GM21390 (cell line): ENCODE data around the gene USP31.
"Not testable (repeated sequence)": the region's sequence is repeated elsewhere in the genome, so short reads cannot be mapped to it uniquely, and the experiment has no call there.

Experiments
- ATAC-seq: cut with Tn5 transposase; IDR thresholded peaks from one replicate; pipeline ENCODE4 v1.9.1; 2021; ENCODE audit not compliant: unreplicated experiment

Gene USP31

GRCh38 chr16:23104032-23104955, 45.0 kb downstream of the USP31 start:
- ATAC-seq, result no peak

- ATAC-seq, result no peak
These were observed 45.6 kb downstream of the USP31 start for GRCh38 chr16:23103603-23104002.

DNA sequence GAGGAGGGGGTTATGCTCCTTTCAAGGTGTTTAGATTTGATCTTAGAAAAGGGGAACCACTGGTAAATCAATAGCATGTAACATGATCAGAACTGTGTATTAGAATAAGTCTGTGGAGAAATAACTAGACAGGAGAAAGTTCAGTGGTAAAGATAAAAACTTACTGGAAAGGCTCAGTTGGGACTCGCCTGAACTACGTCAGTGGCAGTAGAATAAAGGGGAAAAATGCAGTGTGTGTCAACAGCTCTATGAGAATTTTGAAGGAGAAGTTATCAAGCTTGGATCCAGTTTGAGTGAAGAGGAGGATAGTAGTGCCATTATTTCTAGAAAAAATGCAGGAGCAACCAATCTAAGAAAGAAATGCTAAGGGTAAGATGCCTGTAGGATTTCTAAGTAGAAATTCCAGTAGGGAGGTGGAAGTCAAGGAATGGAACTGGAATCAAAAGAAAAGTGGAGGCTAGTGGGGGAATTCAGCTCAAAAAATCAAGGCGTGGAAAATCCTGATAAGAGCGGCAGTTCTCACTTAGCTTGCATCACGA, 48.2 kb downstream of the USP31 start:
- no peak for ATAC-seq

GRCh38 chr16:23096450-23096849, 52.8 kb downstream of the USP31 start:
- ATAC-seq, result not testable (repeated sequence)

DNA sequence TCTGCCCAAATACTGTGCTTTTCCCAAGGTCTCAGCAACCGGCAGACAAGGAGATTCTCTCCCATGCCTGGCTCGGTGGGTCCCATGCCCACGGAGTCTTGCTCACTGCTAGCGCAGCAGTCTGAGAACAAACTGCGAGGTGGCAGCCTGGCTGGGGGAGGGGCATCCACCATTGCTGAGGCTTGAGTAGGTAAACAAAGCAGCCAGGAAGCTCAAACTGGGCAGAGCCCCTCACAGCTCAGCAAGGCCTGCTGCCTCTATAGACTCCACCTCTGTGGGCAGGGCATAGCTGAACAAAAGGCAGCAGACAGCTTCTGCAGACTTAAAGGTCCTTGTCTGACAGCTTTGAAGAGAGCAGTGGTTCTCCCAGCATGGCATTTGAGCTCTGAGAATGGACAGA, 55.1 kb downstream of the USP31 start:
- ATAC-seq, result not testable (repeated sequence)

- no peak for ATAC-seq
These were observed 56.5 kb downstream of the USP31 start for GRCh38 chr16:23092801-23093117.

- no peak for ATAC-seq
These were observed 57.0 kb downstream of the USP31 start for GRCh38 chr16:23092072-23092800.

DNA sequence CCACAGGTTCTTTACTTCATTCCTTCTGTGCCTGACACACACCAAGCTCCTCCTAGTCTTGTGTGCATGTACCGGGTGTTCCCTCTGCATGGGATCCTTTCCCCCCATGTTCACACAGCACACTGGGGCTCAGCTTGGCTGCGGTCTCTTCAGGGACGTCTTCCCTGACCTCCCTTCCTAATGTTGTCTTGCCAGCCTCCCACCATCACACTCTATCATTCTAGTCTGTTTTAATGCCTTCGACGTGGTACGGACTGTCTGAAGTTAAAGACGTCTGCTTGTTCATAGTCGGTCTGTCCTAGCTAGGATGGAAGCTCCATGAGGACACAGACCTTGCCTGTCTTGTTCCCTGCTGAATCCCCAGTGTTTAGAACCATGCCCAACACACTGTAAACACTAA, 60.1 kb downstream of the USP31 start:
- ATAC-seq, result no peak

DNA sequence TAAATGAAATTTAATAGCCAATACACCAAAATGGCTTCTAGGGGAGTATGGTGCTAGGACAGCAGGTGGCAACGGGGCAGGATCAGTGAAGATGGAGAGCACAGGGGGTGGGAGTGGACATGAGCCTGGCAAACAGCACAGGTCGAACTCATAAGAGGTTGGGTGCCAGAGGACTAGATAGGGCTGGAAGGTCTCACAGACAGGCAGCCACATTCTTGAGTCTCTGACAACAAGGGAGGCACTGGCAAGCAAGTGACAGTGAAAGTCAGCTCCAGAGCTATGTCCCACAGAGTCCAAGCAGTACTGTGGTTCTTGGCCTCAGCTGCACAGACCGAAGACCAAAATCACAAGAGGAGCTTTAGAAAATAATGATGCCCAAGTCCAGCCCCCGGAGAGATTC, 61.2 kb downstream of the USP31 start:
- ATAC-seq, result no peak

GRCh38 chr16:23085949-23086348, 63.3 kb downstream of the USP31 start:
- ATAC-seq, result no peak

- no peak for ATAC-seq
These were observed 67.0 kb downstream of the USP31 start for GRCh38 chr16:23082161-23082788.

- no peak for ATAC-seq
These were observed 67.6 kb downstream of the USP31 start for GRCh38 chr16:23081675-23082119.

GRCh38 chr16:23080747-23081146, 68.5 kb downstream of the USP31 start:
- ATAC-seq, result no peak

DNA sequence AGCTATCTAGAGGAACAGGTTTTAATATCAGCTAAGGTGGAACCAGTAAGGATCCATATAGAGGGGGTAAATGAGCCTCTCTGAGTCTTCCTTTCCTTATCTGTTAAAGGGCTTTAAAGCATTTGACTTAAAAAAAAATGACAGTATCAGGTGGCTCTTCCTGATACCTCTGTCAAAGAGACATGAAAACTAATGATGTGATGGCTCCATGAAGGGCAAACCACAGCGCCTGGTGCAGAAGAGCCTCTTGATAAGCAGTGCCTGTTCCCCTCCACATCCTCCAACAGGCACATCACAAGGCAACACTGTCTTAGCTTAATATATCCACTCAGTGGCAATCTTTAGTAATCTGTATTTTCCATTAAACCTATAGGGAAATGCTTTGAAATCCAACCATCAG, 68.9 kb downstream of the USP31 start:
- no peak for ATAC-seq

- ATAC-seq, result no peak
These were observed 69.5 kb downstream of the USP31 start for GRCh38 chr16:23079675-23080301.

DNA sequence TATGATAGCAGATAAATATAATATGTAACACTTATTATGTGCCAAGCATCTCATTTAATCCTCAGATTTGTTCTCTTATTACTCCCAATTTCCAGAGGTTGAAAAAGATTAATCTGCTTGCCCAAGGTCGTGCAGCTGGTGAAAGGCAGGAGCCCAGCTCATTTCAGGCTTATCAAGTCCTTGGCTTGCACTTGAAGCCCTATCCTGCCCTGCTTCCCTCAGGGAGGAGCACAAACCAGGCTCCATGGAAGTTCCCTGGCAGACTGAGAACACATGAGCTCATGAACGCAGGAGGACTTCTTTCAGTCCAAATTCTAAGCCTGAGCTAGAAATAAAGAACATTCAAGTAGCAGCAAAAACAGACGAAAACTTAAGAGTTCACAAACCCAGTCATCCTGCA, 74.8 kb downstream of the USP31 start:
- no peak for ATAC-seq

DNA sequence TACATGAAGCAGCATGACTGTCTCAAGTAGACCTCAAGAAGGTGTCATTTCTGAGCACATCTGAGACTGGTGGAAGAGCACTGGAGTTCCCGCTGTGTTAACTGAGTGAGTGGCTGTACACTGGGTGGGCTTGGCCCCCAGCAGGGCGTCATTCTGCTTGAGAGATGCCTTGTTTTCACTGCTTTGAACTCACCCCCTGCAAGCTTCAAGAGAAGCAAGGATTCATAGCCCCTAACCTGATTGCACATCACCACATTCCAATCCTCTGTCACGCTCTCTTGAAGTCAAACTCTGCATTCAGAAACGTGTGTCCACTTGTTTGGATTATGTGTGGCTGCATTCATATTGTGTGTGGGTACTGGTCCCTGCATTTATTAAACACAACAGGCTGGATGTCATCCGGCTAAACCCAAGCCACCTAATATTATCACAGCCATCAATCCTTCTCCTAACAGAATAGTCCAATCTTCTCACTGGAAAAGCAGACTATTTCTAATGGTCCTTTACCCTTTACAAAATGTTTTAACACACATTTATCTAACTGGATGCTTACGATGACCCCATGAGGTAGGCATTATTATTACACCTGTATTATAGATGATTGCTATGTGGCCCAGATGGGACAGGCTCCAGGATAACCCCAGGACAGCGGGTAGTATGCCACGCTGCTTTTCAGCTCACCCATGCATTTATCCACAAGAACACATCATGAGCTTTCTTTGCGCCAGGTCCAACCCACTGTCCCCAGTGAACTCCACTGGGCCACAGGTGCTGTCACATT, 76.3 kb downstream of the USP31 start:
- ATAC-seq, result no peak

GRCh38 chr16:23072084-23072599, 77.1 kb downstream of the USP31 start:
- ATAC-seq, result no peak

DNA sequence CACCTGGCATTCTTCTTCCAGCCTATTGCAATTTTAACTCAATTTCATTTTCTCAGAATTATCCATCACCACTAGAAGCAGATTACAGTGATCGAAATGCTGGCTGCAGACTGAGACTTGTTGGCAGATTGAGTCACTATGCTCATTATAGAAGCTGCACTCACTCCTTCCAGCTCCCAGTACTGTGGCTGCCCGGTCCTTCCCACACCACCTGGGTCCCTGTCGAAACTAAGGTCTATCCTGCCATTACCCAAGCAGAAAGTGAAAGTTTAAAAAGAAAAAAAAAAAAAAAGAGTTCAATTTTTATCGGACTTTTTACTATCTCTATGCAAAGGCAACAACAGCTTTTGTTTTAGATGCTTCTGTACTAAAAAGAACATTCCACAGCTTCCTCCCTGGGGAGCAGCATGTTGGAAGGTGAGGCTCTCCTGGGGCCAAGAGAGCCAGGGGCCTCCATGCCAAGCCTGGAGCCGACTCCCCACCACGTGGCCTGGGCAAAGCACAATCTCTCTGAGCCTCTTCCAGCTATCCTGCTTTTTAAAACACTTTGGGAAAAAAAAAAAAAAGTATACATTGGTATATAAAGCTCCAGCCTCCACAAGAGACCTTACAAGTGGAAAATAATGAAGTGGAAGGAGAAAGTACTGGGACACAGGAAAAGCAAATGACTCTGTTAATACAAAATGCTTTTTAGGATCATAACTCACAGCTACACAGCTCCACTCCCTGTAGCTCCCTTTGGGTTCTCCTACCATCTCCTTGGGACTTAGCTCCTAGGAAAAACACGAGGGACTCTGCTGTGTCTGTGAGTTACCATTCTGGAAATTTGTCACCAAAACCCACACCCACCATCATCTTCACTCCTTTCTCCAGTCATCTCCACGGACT, 77.8 kb downstream of the USP31 start:
- ATAC-seq, result no peak
